HL-60 (cell line): ENCODE measurements around the gene LDB3.

Experiments
- CTCF ChIP-seq: IDR thresholded peaks from one replicate; pipeline ENCODE4 v1.5.1; 2011; ENCODE audit warnings: low read length, control low read depth, inconsistent platforms; ENCODE audit not compliant: insufficient read depth
- REST ChIP-seq: IDR thresholded peaks from 2 replicates; pipeline ENCODE4 v1.6.1; 2012; ENCODE audit warnings: low read depth; ENCODE audit not compliant: insufficient replicate concordance

- TF ChIP-seq REST (no peak), CTCF (no peak)
Observed at GRCh38 chr10:86699125-86699524, 30.8 kb downstream of the LDB3 start.
